ENCODE measurements around the gene IKZF2. TPM values are rescaled to one million over a fixed set of nuclear protein-coding genes. Genes with fewer than 3 reads are reported as not detected.

The IKZF2 gene
- total RNA-seq, 2 experiments from 2014 or later = 20.0 to 45.1 TPM

GRCh38 chr2:213036836-213037235 lies 114.6 kb downstream of the IKZF2 start:
- no peaks in the 10 kb centered on the region for H3K9me2 ChIP-seq (ENCODE audit: insufficient read depth, low read length)
- POLR2A ChIA-PET = interaction anchor here (0.6 to 5.3 kb wide), 8 partner anchors 10 to 244 kb away, joined by 3 to 61 read pairs (median 3); partner anchors contain the start of gene IKZF2
- H3K4me1 ChIP-seq (ENCODE audit: insufficient read depth, low read length, poor library complexity, severe bottlenecking) = peaks cover 63% of the 10 kb centered on the region
- peak overlapping the region; percentile 54 for H3K4me2 ChIP-seq (ENCODE audit: low read length)
- no peaks in the 10 kb centered on the region; the same call in 1 of the 2 replicates for H3K9me3 ChIP-seq (ENCODE audit: low read length)
- no TSS peak for BruUV-seq (replicated peaks)
- peak overlapping the region; percentile 38; the same call in 1 of the 2 replicates for H2AFZ ChIP-seq (ENCODE audit: low read length)
- intact Hi-C loops (cut with micrococcal nuclease; ENCODE audit: unreplicated experiment) = loop anchor here (1.0 to 2.0 kb wide), 2 partner anchors 114 to 196 kb away; partner anchors contain the start of gene IKZF2
- H3K79me2 ChIP-seq (ENCODE audit: insufficient read depth, low read depth, low read length) = peaks cover 16% of the 10 kb centered on the region; the same call in 1 of the 2 replicates
- H3K27ac ChIP-seq (ENCODE audit: low read depth, low read length, poor library complexity, severe bottlenecking) = peak overlapping the region; percentile 96
- CTCF ChIA-PET (ENCODE audit: unreplicated experiment) = interaction anchor here (1.1 kb wide), 1 partner anchor 113 kb away, joined by 3 read pairs; no protein-coding TSS in a partner anchor
- peak overlapping the region; percentile 45 for H3K4me3 ChIP-seq (ENCODE audit: low read depth, low read length, poor library complexity, severe bottlenecking)
- H3K36me3 ChIP-seq (ENCODE audit: insufficient read depth, low read length) = peaks cover 43% of the 10 kb centered on the region
- peak; percentile 9 for DNase-seq (ENCODE audit: low spot score)
- no peaks in the 10 kb centered on the region for H4K20me1 ChIP-seq (ENCODE audit: insufficient read depth, low read length)
- TF ChIP-seq CTCF (conservative IDR thresholded peaks at IDR 0.05; ENCODE audit: low read length) = no peak
- TF ChIP-seq EZH2phosphoT487 (IDR thresholded peaks at IDR 0.05; ENCODE audit: borderline replicate concordance, low read depth, low read length) = no peak

- ChIA-PET POLR2A (interaction anchor here (1.0 to 5.3 kb wide), 3 partner anchors 16 to 250 kb away, joined by 4 to 61 read pairs (median 6); partner anchors contain the start of genes IKZF2 and SPAG16), CTCF (ENCODE audit: unreplicated experiment) (no interaction called here)
- intact Hi-C loops (cut with micrococcal nuclease; ENCODE audit: unreplicated experiment) = no loop called here
- no peaks in the 10 kb centered on the region for H3K9me3 ChIP-seq (ENCODE audit: low read length)
- no peaks in the 10 kb centered on the region for H3K9me2 ChIP-seq (ENCODE audit: insufficient read depth, low read length)
- BruUV-seq (replicated peaks) = no TSS peak
- no peak overlapping the region for H3K27ac ChIP-seq (ENCODE audit: low read depth, low read length, poor library complexity, severe bottlenecking)
- H3K4me3 ChIP-seq (ENCODE audit: low read depth, low read length, poor library complexity, severe bottlenecking) = no peak overlapping the region
- 0 out of 2 replicates have a peak overlapping the region, but pooled peaks have one; percentile 18 for H3K4me2 ChIP-seq (ENCODE audit: low read length)
- no peaks in the 10 kb centered on the region for H4K20me1 ChIP-seq (ENCODE audit: insufficient read depth, low read length)
- DNase-seq (ENCODE audit: low spot score) = no peak
- H3K4me1 ChIP-seq (ENCODE audit: insufficient read depth, low read length, poor library complexity, severe bottlenecking) = peaks cover 61% of the 10 kb centered on the region
- peaks cover 16% of the 10 kb centered on the region; the same call in 1 of the 2 replicates for H3K79me2 ChIP-seq (ENCODE audit: insufficient read depth, low read depth, low read length)
- TF ChIP-seq EZH2phosphoT487 (IDR thresholded peaks at IDR 0.05; ENCODE audit: borderline replicate concordance, low read depth, low read length) (no peak), CTCF (conservative IDR thresholded peaks at IDR 0.05; ENCODE audit: low read length) (no peak)
- H2AFZ ChIP-seq (ENCODE audit: low read length) = peak overlapping the region; percentile 5; the same call in 1 of the 2 replicates
- H3K36me3 ChIP-seq (ENCODE audit: insufficient read depth, low read length) = peaks cover 34% of the 10 kb centered on the region
Observed at GRCh38 chr2:213034585-213034984, 116.8 kb downstream of the IKZF2 start.

GRCh38 chr2:213032607-213033006 lies 118.8 kb downstream of the IKZF2 start:
- no peak overlapping the region for H3K27ac ChIP-seq (ENCODE audit: low read depth, low read length, poor library complexity, severe bottlenecking)
- no TSS peak for BruUV-seq (replicated peaks)
- CTCF ChIA-PET (ENCODE audit: unreplicated experiment) = no interaction called here

More at GRCh38 chr2:213032607-213033006, 118.8 kb downstream of the IKZF2 start:
- Histone ChIP-seq H4K20me1 (ENCODE audit: insufficient read depth, low read length) (no peaks in the 10 kb centered on the region), H2AFZ (ENCODE audit: low read length) (no peak overlapping the region), H3K4me3 (ENCODE audit: low read depth, low read length, poor library complexity, severe bottlenecking) (no peak overlapping the region), H3K79me2 (ENCODE audit: insufficient read depth, low read depth, low read length) (peaks cover 16% of the 10 kb centered on the region; the same call in 1 of the 2 replicates), H3K4me1 (ENCODE audit: insufficient read depth, low read length, poor library complexity, severe bottlenecking) (peaks cover 44% of the 10 kb centered on the region), H3K9me2 (ENCODE audit: insufficient read depth, low read length) (no peaks in the 10 kb centered on the region), H3K4me2 (ENCODE audit: low read length) (no peak overlapping the region), H3K9me3 (ENCODE audit: low read length) (no peaks in the 10 kb centered on the region), H3K36me3 (ENCODE audit: insufficient read depth, low read length) (peaks cover 34% of the 10 kb centered on the region)
- intact Hi-C loops (cut with micrococcal nuclease; ENCODE audit: unreplicated experiment) = no loop called here
- no peak for DNase-seq (ENCODE audit: low spot score)
- POLR2A ChIA-PET = no interaction called here
- TF ChIP-seq CTCF (conservative IDR thresholded peaks at IDR 0.05; ENCODE audit: low read length) = no peak
- TF ChIP-seq EZH2phosphoT487 (IDR thresholded peaks at IDR 0.05; ENCODE audit: borderline replicate concordance, low read depth, low read length) = no peak

Measured in OCI-LY7 (cell line).